HG03575 (cell line): ENCODE data around the gene CTNNBL1.

Experiments
- ATAC-seq: cut with Tn5 transposase; IDR thresholded peaks from one replicate; pipeline ENCODE4 v1.9.1; 2021; ENCODE audit not compliant: unreplicated experiment, insufficient number of reproducible peaks, low FRiP score; ENCODE audit errors: extremely low read depth

CTNNBL1 gene

GRCh38 chr20:37798312-37798711 is 104.5 kb downstream of the CTNNBL1 start:
- no peak for ATAC-seq

GRCh38 chr20:37800618-37801017 is 106.8 kb downstream of the CTNNBL1 start:
- ATAC-seq = no peak

GRCh38 chr20:37801921-37802320 is 108.1 kb downstream of the CTNNBL1 start:
- no peak for ATAC-seq

GRCh38 chr20:37803438-37804307 is 109.8 kb downstream of the CTNNBL1 start:
- no peak for ATAC-seq

GRCh38 chr20:37804584-37805566 is 111.0 kb downstream of the CTNNBL1 start:
- ATAC-seq = no peak

- no peak for ATAC-seq
Measured at GRCh38 chr20:37807471-37808232, 113.8 kb downstream of the CTNNBL1 start.

- ATAC-seq = no peak
Measured at GRCh38 chr20:37808233-37809070, 114.6 kb downstream of the CTNNBL1 start.

- ATAC-seq = no peak
Measured at GRCh38 chr20:37810027-37810426, 116.2 kb downstream of the CTNNBL1 start.

- ATAC-seq = no peak
Measured at GRCh38 chr20:37816003-37816402, 122.2 kb downstream of the CTNNBL1 start.

- no peak for ATAC-seq
Measured at GRCh38 chr20:37816726-37817125, 122.9 kb downstream of the CTNNBL1 start.

- no peak for ATAC-seq
Measured at GRCh38 chr20:37821696-37822095, 127.9 kb downstream of the CTNNBL1 start.

- ATAC-seq = no peak
Measured at GRCh38 chr20:37822141-37822601, 128.3 kb downstream of the CTNNBL1 start.

GRCh38 chr20:37823296-37823980 is 129.6 kb downstream of the CTNNBL1 start:
- ATAC-seq = no peak

GRCh38 chr20:37827605-37828004 is 133.8 kb downstream of the CTNNBL1 start:
- no peak for ATAC-seq

- ATAC-seq = no peak
Measured at GRCh38 chr20:37828684-37829083, 134.9 kb downstream of the CTNNBL1 start.

- ATAC-seq = no peak
Measured at GRCh38 chr20:37829128-37829527, 135.3 kb downstream of the CTNNBL1 start.

- ATAC-seq = no peak
Measured at GRCh38 chr20:37833221-37833896, 139.5 kb downstream of the CTNNBL1 start.
